Measurements from ENCODE around the gene PARD3B.

PARD3B gene

GRCh38 chr2:204613635-204614034 lies 68.4 kb downstream of the PARD3B start:
- in situ Hi-C loops (cut with MboI; ENCODE audit: low sequenced_read_pairs, unreplicated experiment), result no loop called here
- TF ChIP-seq, protein P1, sequence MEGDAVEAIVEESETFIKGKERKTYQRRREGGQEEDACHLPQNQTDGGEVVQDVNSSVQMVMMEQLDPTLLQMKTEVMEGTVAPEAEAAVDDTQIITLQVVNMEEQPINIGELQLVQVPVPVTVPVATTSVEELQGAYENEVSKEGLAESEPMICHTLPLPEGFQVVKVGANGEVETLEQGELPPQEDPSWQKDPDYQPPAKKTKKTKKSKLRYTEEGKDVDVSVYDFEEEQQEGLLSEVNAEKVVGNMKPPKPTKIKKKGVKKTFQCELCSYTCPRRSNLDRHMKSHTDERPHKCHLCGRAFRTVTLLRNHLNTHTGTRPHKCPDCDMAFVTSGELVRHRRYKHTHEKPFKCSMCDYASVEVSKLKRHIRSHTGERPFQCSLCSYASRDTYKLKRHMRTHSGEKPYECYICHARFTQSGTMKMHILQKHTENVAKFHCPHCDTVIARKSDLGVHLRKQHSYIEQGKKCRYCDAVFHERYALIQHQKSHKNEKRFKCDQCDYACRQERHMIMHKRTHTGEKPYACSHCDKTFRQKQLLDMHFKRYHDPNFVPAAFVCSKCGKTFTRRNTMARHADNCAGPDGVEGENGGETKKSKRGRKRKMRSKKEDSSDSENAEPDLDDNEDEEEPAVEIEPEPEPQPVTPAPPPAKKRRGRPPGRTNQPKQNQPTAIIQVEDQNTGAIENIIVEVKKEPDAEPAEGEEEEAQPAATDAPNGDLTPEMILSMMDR (IDR thresholded peaks at IDR 0.05; ENCODE audit: borderline replicate concordance, control extremely low read depth, extremely low read depth, insufficient read depth, missing control alignments), result no peak
- DNase-seq (ENCODE audit: low spot score), result no peak

DNA sequence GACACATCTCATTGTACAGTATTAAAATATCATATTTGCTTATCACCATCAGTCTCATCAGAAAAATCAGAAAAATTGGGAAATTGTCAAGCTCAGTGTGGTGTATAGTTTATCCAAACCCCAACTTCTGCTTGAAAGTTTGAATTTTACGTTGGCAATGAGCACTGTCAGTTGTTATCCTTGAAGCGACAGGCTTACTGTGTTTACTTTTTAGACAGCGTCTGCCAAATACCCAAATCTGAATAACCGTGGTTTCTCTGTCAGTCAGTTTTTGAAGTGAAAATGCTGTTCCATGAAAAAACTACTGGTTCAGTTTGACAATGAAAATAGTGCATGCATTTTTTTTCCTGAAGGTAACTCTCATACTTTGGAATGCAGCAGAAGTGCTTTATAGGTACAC lies 70.2 kb downstream of the PARD3B start:
- TF ChIP-seq, protein P1 (IDR thresholded peaks at IDR 0.05; ENCODE audit: borderline replicate concordance, control extremely low read depth, extremely low read depth, insufficient read depth, missing control alignments), result no peak
- DNase-seq (ENCODE audit: low spot score), result no peak
- in situ Hi-C loops (cut with MboI; ENCODE audit: low sequenced_read_pairs, unreplicated experiment), result no loop called here

GRCh38 chr2:204625135-204625534 lies 79.9 kb downstream of the PARD3B start:
- TF ChIP-seq, protein P1 (IDR thresholded peaks at IDR 0.05; ENCODE audit: borderline replicate concordance, control extremely low read depth, extremely low read depth, insufficient read depth, missing control alignments), result no peak
- DNase-seq (ENCODE audit: low spot score), result no peak
- in situ Hi-C loops (cut with MboI; ENCODE audit: low sequenced_read_pairs, unreplicated experiment), result no loop called here

- DNase-seq (ENCODE audit: low spot score), result no peak
- in situ Hi-C loops (cut with MboI; ENCODE audit: low sequenced_read_pairs, unreplicated experiment), result no loop called here
- TF ChIP-seq, protein P1 (IDR thresholded peaks at IDR 0.05; ENCODE audit: borderline replicate concordance, control extremely low read depth, extremely low read depth, insufficient read depth, missing control alignments), result no peak
Observed at GRCh38 chr2:204628926-204629712, 83.8 kb downstream of the PARD3B start.

DNA sequence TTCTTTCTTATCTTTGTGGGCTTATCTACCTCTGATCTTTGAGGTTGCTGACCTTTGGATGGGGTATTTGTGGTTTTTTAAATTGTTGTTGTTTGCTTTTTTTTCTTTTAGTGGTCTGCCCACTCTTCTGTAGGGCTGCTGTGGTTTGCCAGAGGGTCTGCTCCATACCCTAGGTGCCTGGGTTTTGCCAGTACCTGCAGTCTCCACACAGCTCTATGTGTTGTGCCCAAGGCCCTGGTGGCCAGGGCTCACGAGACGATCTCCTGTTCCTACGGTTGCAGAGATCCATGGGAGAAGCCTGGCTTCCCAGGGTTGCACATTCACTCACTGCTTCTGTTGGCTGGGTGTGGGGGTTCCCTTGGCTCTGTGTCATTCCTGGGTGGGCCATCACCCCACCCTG lies 87.1 kb downstream of the PARD3B start:
- no peak for DNase-seq (ENCODE audit: low spot score)
- TF ChIP-seq, protein P1 (IDR thresholded peaks at IDR 0.05; ENCODE audit: borderline replicate concordance, control extremely low read depth, extremely low read depth, insufficient read depth, missing control alignments), result no peak
- in situ Hi-C loops (cut with MboI; ENCODE audit: low sequenced_read_pairs, unreplicated experiment), result no loop called here

DNA sequence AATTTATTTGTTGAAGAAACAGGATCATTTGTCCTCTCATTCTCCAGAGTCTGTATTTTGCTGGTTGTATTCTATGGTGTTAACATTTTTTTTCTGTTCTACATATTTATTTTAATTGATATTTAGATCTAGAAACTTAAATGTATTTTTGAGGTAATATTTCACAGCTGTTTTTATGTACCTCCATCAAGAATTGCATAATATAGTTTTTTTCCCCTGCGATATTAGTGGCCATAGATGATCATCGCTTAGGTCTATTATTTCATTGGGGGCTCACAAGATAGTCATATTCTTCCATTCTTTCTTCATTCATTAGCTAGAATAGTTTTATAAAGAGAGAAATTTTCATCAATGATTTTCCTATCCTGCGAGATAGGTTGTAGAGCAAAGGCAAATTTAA lies 89.3 kb downstream of the PARD3B start:
- DNase-seq (ENCODE audit: low spot score), result no peak
- in situ Hi-C loops (cut with MboI; ENCODE audit: low sequenced_read_pairs, unreplicated experiment), result no loop called here

More for the DNA sequence above, 89.3 kb downstream of the PARD3B start:
- TF ChIP-seq, protein P1 (IDR thresholded peaks at IDR 0.05; ENCODE audit: borderline replicate concordance, control extremely low read depth, extremely low read depth, insufficient read depth, missing control alignments), result no peak

Measured in GM13976 (cell line).